ENCODE data around the gene EPHB2.

The EPHB2 gene

DNA sequence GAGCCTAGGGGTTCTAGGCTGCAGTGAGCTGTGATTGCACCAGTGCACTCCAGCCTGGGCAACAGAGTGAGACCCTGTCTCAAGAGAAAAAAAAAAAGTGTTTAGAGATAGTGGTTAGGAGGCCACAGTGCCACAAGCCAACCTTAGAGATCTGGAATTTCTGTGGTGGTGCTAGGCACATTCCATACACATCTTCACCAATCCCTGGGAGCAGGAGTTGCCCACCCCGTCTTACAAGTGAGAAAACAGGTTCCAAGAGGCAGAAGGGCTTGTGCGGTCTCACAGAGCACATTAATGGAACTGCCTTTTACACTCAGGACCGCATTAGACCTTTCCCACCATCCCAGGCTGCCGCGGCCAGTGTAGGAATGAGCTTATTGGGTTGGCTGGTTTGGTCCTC, 93.2 kb downstream of the EPHB2 start:
- DNase-seq (ENCODE audit: low spot score) = no peak

DNA sequence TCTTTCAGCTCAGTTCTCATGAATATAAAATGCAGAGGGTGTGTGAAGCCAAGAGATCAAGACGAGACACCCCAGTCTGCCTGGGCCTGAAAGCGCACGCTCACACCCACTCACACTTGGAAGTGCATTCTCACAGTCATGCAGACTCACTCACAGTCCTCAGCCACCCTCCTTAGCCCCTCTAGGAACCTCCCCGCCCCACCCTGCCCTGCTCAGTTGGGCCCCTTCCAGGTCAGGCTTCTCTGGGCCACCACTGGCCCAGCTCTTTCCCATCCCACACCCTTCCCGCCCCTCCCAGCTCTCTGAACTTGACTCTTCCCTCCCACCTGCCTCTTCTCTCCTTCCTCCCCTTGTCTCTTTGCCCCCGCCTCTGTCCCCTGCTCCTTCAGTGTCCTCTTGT, 93.8 kb downstream of the EPHB2 start:
- DNase-seq (ENCODE audit: low spot score) = no peak

DNA sequence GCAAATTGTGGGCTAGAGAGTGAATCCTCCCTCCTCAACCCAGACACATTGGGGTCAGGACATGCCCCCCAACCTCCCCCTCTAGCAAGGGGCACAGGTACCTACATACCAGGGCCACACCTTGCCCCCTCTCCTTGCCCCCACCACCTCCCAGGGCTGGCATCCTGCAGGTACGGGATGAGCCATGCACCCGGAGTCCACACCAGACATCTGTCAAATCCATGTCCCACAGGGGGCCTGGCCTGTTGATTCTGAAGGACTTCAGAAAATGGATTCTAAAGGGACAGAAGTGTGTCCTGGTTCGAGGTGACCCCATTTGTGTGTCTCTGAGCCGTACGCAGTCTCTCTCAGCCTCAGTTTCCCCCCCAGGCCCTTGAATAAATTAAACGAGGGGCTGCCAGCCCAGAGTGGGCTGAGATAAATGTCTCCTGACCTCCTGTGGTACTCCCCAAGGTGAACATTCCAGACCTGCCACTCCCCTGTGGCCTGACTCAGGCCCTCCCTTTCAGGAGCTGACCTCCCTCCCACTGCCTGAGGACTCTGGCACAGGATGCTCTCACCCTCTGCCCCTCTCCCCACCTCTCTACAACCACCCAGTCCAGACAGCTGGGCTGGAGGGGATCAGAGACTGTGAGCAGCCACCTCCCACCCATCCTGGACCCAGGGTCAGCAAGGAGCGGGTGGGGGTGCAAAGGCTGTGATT, 94.5 kb downstream of the EPHB2 start:
- DNase-seq (ENCODE audit: low spot score) = no peak

DNA sequence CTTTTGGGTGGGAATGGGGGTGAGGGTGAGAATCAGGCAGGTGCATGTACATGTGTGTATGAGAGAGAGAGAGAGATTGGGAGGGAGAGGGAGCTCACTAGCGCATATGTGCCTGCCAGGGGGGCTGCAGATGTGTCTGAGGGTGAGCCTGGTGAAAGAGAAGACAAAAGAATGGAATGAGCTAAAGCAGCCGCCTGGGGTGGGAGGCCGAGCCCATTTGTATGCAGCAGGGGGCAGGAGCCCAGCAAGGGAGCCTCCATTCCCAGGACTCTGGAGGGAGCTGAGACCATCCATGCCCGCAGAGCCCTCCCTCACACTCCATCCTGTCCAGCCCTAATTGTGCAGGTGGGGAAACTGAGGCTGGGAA, 95.0 kb downstream of the EPHB2 start:
- no peak for DNase-seq (ENCODE audit: low spot score)

DNA sequence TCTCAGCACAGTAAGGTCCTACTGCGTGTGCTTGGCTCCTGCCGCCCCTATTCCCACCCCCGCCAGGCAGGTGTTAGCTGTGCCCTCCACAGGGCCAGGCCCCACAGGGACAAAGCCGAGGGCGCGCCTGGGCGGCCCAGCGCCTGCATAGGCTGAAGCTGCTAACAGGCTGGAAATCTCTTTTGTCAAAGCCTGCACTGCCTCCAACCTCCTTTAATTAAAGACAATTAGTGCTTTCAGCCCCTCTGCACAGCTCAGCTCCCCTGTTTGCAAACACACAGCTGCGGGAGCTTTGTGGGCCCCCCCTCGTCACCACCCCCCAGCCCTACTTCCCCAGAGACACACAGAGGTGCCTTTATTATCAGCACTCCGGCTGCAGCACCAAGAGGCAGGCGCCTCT, 95.9 kb downstream of the EPHB2 start:
- no peak for DNase-seq (ENCODE audit: low spot score)

DNA sequence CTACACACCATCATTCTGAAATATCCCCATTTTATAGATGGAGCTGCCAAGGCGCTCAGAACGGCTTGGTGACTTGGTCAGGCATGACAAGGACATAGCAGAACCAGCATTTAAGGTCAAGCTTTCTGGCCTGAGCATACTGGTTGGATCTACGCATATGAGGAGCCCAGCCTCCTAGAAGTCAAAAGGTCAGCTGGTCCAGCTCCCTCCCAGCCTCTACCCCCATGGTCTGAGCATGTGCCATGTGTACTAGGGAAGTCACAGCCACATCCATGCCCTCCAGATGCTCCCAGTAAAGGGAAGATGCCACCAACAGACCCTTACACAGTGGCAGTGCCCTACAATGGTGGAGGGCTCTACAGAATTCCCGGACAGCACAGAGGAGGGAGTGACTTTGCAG, 96.7 kb downstream of the EPHB2 start:
- no peak for DNase-seq (ENCODE audit: low spot score)

DNA sequence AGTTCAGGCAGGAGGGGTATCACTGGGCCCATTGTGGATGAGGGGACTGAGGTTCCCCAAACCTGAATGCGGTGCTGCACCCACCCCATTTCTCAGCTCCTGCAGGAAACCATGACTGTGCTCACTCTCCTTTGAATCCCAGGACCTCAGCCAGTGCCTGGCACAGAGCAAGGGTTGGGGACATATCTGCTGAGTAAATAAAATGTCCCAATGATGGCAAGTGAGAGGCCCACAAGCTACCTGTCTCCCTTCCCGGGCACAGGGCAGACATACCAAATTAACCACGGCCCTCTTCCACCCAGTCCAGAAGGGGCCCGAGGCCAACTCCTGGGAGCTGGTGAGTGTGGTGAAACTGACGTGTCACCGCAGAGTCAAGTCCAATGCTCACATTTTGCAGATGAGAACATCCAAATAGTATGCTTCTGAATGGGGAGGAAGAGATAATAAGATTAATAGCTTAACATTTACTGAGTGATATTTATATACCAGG, 97.6 kb downstream of the EPHB2 start:
- no peak for DNase-seq (ENCODE audit: low spot score)

DNA sequence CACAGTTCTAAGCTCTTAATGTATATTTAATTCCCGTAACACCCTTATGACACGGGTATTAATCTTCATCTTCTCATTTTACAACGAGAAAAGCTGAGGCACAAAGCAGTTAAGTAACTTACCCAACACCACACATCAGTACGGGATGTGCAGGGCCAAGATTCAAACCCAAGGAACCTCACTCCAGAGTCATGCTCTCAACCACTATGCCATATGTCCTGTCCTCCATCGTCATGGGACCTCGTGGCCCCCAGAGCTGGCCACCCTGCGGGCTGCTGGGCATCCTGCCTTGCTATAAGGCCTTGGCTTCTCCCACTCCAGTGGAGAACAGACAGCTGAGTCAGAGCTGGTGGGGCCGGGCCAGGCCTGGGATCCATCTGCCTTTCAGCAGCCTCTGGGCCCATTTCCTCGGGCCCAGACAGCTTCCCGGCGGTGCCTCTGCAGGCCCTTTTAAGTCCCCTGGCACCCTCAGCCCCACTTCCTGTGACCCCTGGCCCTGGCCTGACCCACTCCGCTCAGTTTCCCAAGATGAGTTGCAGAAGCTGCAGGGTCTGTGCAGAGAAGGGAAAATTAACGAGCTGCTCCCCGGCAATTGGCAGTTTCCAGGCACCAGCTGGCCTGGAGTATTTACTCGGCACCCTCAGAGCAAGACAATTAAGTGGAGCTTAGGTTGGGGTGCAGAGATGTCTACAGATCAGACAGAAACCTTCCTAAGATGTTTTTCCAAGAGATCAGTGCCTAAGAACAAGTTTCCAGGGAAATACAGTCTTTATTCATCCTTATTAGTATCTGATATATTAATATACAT, 98.2 kb downstream of the EPHB2 start:
- DNase-seq (ENCODE audit: low spot score) = no peak

DNA sequence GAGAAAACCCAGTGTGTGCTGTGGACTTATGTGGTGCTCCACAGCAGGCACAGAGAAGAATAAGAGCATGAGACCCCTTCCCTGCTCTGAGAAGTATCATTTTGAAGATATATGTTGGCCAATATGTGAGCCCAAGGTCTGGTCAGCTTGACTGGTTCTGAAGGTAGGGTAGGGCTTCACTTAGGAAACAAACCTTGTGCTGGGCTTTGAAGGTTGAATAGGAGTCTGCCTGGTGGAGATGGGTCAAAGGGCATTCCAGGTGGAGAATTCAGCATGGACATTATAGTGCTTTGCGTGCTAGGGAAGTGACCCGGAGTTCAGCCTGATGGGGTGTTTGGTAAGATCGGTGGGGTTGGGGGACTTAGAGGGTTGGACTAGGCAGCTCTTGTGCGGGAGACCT, 99.1 kb downstream of the EPHB2 start:
- no peak for DNase-seq (ENCODE audit: low spot score)

DNA sequence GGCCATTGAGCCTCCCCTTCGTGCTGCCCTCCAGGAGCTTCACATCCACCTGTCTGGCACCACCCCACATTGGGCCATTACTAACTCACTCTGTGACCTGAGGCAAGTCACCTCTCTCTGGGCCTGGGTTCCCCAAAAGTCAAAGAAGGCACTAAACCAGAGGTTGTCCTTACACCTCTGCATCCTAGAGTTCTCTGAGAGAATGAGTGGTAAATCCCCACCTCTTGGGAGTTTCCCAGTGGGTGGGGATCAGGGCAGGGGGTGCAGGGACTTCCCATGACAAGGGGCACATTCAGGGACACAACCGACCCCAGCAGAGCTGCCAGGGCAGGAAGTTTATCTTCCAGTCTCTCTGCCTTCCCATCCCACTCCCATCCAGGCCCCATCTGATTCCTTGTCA, 99.7 kb downstream of the EPHB2 start:
- no peak for DNase-seq (ENCODE audit: low spot score)

DNA sequence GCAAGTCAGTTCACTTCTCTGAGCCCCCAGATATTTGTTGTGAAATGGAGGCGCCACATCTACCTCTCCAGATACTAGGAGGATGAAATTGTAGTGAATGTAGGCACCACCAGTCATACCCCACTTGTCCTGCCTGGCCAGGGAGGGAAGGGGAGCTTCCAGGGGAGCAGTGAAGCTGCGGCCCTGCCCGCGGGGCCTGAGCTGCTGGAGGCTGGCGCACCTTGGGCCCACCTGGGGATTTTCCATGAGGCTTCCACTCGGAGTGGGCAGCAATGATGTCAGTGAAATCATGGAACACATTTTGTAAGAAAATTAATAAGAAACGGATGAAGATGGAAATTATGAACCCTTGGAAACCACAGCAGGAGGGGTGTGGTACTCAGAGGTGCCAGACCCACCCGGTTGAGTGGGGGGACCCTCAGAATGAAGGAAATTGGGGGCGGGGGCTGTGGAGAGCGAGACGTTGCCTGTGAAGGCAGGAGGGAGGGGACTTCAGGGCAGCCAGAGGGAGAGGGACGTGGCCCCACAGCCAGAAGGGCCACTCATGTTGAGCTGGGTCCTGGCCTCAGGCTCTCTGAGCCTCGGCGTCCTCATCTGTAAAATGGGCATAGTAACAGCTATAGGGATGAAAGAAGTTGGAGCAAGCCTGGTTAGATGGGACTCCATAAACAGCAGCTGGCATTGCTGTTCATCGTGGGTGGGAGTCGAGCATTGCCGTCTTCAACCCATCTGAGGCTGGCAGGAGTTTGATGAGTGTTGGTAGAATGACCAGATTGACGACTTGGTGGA, 101.6 kb downstream of the EPHB2 start:
- no peak for DNase-seq (ENCODE audit: low spot score)

DNA sequence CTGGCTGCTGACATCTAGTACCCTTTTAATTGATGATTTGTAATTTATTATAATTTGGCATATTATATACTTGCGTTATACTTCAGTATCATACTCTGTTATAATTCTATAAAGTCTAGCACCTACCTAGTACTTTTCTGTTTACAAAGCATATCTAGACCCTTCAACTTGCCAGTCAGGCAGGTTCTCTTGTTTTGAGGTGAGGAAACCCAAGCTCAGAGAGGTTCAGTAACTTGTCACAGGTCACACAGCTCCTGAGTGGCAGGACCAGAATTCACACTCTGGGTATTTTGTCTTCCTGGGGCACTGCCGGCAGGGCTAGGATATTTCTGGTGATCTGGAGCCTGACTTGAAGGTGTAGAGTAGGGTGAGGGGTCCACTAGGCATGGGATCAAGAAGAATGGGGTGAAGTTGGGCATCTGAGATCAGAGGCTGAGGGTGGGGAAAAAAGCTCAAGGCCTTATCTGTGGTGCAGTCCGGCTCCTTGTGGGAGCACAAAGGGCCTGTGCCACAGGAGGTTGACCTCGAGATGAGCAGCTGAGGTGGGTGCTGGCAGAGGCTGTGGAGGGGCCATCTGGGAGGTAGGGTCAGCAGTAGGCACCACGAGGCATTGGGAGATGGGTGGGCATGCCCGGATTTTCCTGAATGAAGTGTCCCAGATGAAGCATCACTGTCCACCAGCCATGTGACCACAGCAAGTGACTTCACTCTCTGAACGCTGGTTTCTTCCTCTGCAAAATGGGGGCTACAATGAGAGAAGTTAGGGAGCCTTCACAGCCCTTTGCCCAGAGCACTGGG, 102.6 kb downstream of the EPHB2 start:
- DNase-seq (ENCODE audit: low spot score) = no peak

DNA sequence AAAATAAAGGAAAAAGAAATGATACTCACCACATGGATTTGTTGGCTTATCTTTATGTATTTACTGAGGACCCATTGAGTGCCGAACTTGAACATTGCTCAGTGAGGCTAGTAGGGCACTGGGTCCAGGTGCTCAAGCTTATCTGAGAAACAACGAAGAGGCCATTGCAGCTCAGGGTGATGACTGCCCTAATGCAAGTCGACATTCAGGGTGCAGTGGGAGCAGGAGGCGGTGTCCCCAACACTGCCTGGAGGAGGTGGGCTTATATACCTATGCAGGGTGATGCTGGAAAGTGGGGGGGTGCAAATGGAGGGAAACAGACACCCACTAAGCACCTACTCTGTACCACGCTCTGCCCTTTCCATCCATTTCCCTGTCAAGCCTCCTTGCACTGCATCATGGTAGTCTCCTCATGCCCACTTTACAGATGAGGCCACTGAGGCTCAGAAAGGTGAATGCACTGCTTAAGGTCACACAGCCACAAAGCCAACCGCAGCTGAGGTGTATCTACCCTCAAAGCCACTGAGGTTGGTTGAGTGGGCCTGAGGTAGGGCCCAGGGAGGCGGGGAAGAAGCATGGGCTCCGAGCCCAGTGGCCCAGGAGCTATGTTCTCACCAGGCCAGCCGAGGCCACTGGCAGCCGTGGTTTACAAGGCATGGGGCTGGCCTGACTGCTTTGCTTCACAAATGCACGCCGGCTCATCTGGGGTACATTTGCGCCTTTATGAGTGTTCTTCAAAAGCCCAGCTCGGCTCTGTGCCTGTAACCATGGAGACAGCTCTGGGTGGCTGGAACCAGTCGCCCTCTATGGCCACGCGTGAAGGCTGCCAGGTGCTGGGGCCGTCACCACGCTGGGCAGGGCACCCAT, 103.8 kb downstream of the EPHB2 start:
- DNase-seq (ENCODE audit: low spot score) = no peak

DNA sequence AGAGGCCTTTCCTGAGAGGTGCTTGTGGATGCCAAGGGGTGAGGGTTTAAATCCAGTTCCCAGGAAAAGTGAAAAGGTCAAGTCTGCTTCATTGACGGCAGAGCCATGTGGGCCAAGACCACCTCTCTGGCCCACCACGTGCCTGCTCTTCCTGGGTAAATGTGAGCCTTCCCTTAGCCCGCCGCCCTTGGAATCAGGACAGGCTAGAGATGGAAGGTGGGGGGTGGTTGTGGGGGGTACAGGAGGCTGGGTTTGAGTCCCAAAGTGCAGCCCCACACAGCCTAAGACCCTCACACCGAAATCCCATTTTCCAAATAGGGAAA, 104.4 kb downstream of the EPHB2 start:
- DNase-seq (ENCODE audit: low spot score) = no peak

DNA sequence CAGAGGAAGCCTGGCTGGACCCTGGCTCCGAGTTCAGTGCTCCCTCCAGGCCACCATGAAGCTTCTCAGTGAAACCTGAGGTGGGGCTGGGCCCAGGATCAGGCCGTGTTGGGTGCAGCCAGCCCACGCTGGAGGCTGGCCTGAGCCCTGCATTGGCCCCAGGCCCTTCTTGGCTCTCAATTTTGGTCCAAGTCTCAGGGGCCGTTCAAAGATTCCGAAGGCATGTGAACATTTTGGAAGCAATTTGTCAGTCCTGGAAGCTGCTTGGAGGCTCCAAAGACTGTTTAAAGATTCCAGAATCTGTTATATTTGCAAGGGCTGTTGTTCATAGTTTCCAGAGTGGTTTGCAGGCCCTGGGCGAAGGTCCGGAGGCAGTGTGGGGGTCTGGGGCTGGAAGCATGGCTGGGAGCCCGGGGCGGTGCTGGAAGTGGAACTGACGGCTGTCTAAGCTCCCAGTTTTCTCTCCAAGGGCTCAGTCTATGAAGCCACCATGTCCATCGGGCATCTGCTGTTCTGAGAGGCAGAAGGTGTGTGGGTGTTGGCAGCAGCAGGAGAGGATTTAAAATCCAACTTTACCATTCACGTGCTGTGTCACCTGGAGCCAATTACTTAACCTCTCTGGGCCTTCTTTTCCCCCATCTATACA, 104.9 kb downstream of the EPHB2 start:
- no peak for DNase-seq (ENCODE audit: low spot score)

DNA sequence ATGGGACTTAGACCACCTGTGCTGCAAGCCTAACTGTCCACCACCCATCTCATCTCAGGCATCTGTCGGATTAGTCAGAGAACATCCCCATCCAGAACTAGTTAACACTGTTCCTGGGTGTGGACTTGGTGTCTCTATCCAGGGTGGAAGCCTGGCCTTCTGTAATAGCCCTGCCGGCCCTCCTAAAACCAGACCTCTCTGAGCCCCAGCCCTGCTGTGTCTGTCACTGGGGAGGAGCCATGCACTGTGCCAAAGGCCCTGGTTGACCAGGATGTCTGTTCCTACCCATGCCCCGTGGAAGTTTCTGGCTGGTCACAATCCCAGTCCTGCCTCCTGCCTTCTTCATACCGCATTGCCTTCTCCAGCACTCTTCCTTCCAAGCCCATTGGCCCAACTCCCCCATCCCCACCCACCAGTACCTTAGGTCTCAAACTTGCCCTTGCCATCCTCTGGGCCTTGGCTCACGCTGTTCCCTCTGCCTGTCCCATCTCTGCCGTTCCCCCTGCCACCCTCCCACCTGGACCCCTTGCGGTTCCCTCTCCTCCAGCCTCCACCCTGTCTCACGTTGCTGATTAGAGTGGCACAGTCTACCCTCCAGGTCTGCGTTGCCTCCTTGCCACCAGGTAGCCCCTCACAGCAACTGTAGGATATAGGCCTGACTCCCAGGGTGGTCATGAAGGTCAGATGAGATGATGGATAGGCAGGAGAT, 105.6 kb downstream of the EPHB2 start:
- DNase-seq (ENCODE audit: low spot score) = no peak

DNA sequence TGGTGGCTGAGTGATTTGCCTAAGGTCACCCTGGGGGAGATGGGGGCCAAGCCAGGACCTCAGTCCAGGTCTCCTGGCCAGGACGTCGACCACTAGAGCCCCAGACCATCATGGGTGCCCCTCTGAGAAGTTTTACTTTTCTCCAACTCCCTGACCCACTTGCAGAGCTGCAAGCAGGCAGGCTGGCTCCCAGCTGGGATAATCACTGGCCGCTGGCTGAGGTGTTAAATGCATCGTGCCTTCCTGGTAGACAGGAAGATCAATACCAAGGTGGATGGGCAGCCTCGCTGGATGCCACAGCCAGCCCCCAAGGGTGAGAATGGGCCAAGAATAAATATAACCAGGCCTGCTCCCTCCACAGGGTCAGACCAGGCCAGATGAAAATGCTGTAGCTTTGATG, 106.2 kb downstream of the EPHB2 start:
- no peak for DNase-seq (ENCODE audit: low spot score)

DNA sequence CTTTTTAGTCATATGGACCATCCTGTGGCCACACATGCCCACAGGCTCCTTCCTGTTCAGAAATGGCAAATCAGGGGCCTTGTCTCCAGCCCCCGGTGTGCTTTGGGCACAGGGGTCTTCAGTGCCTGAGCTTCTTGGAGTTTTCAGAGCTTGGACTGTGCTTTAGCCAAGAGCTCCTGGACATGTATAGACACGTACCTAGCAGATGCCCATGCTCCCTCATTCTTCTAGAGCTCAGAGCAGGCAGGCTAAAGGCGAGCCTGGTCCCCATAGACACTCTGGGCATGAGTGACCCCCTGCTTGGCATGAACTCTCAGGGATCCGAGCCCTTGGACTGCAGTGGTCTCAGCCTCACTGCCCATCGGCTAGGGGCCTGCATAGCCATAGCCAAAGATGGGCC, 106.8 kb downstream of the EPHB2 start:
- no peak for DNase-seq (ENCODE audit: low spot score)

DNA sequence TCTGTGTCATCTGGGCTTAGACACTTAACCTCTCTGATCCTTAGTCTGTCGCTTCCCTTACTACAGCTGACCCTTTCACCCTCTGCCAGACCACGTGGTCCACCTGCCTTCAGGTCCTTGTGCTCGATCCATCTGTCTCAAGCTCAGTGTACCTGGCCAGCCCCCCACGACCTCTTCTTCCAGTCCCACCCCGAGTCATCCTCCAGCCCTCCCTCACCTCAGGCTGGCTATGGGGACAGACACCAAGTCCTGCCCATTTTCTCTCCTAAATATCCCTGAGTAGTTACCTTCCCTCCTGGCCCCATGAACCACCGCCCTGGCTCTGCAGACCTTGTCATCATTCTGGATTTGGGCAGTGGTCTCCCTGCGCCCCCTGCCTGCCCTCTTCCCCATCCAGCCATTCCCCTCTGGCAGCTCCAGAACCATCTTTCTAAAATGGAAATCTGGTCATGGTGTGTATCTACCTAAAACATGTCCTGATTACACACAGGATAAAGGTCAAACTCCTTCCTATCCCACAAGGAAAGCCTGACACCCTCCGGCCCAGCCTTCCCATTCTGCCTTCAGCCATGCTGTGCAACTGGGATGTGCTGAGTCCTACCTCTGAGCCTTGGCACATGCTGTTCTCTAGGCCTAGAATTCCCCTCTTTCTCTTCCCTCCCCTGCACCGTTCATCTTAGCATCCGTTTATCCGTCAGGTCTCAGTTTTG, 107.6 kb downstream of the EPHB2 start:
- DNase-seq (ENCODE audit: low spot score) = no peak
